ENCODE data around the gene FSHB. TPM values are rescaled to one million over a fixed set of nuclear protein-coding genes. Genes with fewer than 3 reads are reported as not detected.

The FSHB gene
- total RNA-seq, 1 experiment from 2014 or later = not detected

DNA sequence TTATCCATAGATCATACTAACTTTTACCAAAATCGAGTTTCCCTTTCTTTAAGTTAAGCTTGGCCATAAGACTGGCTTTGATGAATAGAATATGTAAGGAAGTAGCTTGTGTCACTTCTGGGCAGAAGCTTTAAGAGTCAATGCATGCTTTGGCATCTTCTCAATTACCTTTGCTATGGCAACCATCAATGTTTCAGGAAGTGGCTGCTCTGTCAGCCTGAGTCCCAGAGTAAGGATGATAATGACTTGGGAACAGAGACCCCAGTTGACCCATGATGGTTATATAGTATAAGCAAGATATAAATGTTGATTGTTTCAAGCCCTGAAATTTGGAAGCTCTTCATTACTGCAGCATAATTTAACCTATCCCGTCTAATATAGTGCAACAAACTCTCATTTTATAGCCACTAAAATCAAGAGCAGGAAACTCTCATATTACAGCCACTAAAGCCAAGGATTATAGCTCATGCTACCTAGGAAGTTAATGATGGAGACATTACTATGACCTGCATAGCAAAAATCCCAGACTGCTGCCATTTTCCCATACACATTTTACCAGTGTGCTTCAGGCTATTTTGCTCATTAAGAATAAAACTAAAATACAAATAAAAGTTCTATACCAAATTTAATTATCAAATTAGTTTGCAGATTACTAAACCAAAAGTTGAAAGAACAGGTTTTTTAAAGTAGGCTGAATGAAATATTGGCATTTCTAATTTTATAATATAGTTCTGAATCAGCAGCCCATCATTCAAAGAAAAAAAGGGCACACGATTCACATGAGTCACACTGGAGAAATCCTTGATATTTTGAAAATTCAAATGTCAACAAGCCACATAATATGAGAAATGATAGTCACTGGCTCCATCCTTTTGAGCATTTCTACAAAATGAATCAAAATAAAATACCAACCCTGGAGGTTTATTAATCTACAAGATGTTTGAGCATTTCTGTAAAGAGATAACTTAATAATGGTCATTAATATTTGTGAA is 23.8 kb downstream of the FSHB start:
- no peak overlapping the region for H2BK20ac ChIP-seq (ENCODE audit: low read depth, low read length, poor library complexity, severe bottlenecking)
- no CpG with 5 or more reads among the region's 3 CpGs for WGBS (ENCODE audit: extremely low coverage, insufficient read length, low lambda C conversion rate)
- peaks cover 11% of the 10 kb centered on the region for H3K27me3 Mint-ChIP-seq (ENCODE audit: low read depth)
- H3K9ac ChIP-seq (ENCODE audit: extremely low read depth, insufficient read length, low read length) = no peak overlapping the region
- no peaks in the 10 kb centered on the region for H4K20me1 ChIP-seq (ENCODE audit: control insufficient read depth, insufficient read depth, insufficient read length)
- no peaks in the 10 kb centered on the region for H3K27me3 ChIP-seq (ENCODE audit: insufficient read depth, low read length)
- H3K4me1 Mint-ChIP-seq = no peaks in the 10 kb centered on the region
- H3K27ac ChIP-seq (ENCODE audit: insufficient read length, low read depth, low read length) = no peak overlapping the region
- H3K4me3 Mint-ChIP-seq = no peak overlapping the region
- H4K91ac ChIP-seq (ENCODE audit: insufficient read length, low read depth, low read length) = no peak overlapping the region
- no peak overlapping the region for H4K8ac ChIP-seq (replicated peaks; ENCODE audit: insufficient read length, low read depth, low read length)
- no peak for DNase-seq
- H3K79me2 ChIP-seq (ENCODE audit: insufficient read depth, low read length) = no peaks in the 10 kb centered on the region
- no peak overlapping the region for H2BK120ac ChIP-seq (ENCODE audit: low read depth, low read length, poor library complexity, severe bottlenecking)
- H3K56ac ChIP-seq (ENCODE audit: insufficient read length, low read depth, low read length) = no peak overlapping the region
- H3K14ac ChIP-seq (ENCODE audit: insufficient read depth, low read length) = no peak overlapping the region
- H2BK15ac ChIP-seq (ENCODE audit: low read depth, low read length) = no peak overlapping the region
- H3K4me2 ChIP-seq (ENCODE audit: insufficient read depth, insufficient read length, low read length) = no peak overlapping the region
- H3K36me3 Mint-ChIP-seq (ENCODE audit: insufficient read depth in 1 of 3, low read depth in 3 of 3) = no peaks in the 10 kb centered on the region; a peak in 1 of 7 replicates
- no peak overlapping the region for H2AFZ ChIP-seq (ENCODE audit: low read length)
- H3K4me1 ChIP-seq (ENCODE audit: insufficient read depth, low read length) = no peaks in the 10 kb centered on the region
- H3K4ac ChIP-seq (ENCODE audit: low read depth, low read length) = no peak overlapping the region
- no peaks in the 10 kb centered on the region for H3K79me1 ChIP-seq (ENCODE audit: insufficient read depth, low read depth, low read length, poor library complexity, severe bottlenecking)
- H3K23ac ChIP-seq (ENCODE audit: insufficient read length, low read depth, low read length) = no peak overlapping the region
- no peak overlapping the region for H4K5ac ChIP-seq (ENCODE audit: insufficient read length, low read depth, low read length)
- H3K23me2 ChIP-seq (ENCODE audit: insufficient read length, low read depth, low read length, poor library complexity, severe bottlenecking) = no peaks in the 10 kb centered on the region
- H3K9me3 ChIP-seq (ENCODE audit: control insufficient read depth, low read depth, low read length) = no peaks in the 10 kb centered on the region
- no peak overlapping the region for H3K18ac ChIP-seq (ENCODE audit: insufficient read length, low read depth, low read length)
- no peak overlapping the region for H2BK5ac ChIP-seq (ENCODE audit: insufficient read length, low read length)
- TF ChIP-seq, protein P1, sequence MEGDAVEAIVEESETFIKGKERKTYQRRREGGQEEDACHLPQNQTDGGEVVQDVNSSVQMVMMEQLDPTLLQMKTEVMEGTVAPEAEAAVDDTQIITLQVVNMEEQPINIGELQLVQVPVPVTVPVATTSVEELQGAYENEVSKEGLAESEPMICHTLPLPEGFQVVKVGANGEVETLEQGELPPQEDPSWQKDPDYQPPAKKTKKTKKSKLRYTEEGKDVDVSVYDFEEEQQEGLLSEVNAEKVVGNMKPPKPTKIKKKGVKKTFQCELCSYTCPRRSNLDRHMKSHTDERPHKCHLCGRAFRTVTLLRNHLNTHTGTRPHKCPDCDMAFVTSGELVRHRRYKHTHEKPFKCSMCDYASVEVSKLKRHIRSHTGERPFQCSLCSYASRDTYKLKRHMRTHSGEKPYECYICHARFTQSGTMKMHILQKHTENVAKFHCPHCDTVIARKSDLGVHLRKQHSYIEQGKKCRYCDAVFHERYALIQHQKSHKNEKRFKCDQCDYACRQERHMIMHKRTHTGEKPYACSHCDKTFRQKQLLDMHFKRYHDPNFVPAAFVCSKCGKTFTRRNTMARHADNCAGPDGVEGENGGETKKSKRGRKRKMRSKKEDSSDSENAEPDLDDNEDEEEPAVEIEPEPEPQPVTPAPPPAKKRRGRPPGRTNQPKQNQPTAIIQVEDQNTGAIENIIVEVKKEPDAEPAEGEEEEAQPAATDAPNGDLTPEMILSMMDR (conservative IDR thresholded peaks at IDR 0.05) = no peak
- no peaks in the 10 kb centered on the region for H3K9me3 Mint-ChIP-seq
- no peak overlapping the region for H2BK12ac ChIP-seq (ENCODE audit: insufficient read length, low read depth, low read length)
- no peak overlapping the region for H3K27ac Mint-ChIP-seq
- H3T11ph ChIP-seq (ENCODE audit: low read length) = no peak overlapping the region
- no peak overlapping the region for H2AK5ac ChIP-seq (ENCODE audit: insufficient read length, low read length)

Data from H9 (cell line).